HG02870 (cell line): ENCODE data around the gene CPVL.

Source experiments
- ATAC-seq: cut with Tn5 transposase; IDR thresholded peaks from one replicate; pipeline ENCODE4 v1.9.1; 2021; ENCODE audit warnings: mild to moderate bottlenecking, moderate library complexity; ENCODE audit not compliant: unreplicated experiment

CPVL gene

GRCh38 chr7:29146057-29146706 lies at the start of gene CPVL:
TSS of gene CPVL (minus strand) at chr7:29146537. CDS start at chr7:29121061, 25,476 bp downstream.
- ATAC-seq: no peak

- ATAC-seq: no peak
These were observed 48.5 kb upstream of the CPVL start, which contains the start of gene CHN2 for GRCh38 chr7:29194594-29195427. TSS of gene CHN2 (plus strand) at chr7:29194775.

DNA sequence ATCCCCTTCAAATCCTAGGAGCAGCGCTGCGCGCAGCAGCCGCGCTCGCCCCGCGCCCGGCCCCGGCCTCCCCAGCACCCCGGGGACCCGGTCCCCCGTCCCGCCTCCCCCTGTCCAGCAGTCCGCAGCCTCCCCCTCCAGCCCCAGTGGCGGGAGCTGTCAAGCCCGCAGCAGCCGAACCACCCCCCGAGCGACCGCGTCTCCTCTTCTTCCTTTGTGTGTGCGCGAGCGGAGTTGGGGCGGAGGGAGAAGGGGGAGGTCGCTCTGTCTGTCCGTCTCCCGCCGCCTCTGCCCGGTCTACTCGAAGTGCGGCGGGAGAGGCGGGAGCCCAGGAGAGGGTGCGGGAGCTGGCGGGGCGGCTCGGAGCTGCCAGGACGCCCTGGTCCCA lies 47.9 kb upstream of the CPVL start:
- ATAC-seq: no peak

GRCh38 chr7:29193316-29194205 lies 47.2 kb upstream of the CPVL start:
- ATAC-seq: no peak

GRCh38 chr7:29192811-29193210 lies 46.5 kb upstream of the CPVL start:
- ATAC-seq: no peak

- ATAC-seq: no peak
These were observed 46.0 kb upstream of the CPVL start for GRCh38 chr7:29192323-29192722.

- ATAC-seq: no peak
These were observed 44.2 kb upstream of the CPVL start for GRCh38 chr7:29190349-29191045.

- no peak for ATAC-seq
These were observed 43.4 kb upstream of the CPVL start for GRCh38 chr7:29189743-29190201.

DNA sequence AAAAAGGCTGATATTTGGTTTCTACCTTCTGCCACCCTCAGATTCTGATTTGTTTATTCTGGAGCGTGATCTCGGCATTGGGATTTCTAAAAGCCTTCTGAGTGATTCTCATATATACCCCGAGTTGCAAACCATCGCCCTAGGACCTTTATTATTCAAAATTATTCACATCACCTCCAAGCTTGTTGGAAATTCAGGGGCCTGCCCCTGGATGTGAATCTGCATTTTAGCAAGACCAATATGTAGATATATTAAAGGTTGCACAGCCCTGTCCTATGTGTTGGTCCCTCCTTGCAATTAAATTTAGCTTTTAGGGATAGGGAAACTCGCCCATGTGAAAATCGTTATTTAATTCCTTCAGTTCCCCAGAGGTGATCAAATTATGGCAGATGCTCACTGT lies 39.3 kb upstream of the CPVL start:
- no peak for ATAC-seq

GRCh38 chr7:29184599-29184998 lies 38.3 kb upstream of the CPVL start:
- no peak for ATAC-seq

- no peak for ATAC-seq
These were observed 32.8 kb upstream of the CPVL start for GRCh38 chr7:29179115-29179514.

- no peak for ATAC-seq
These were observed 31.7 kb upstream of the CPVL start for GRCh38 chr7:29177963-29178600.

DNA sequence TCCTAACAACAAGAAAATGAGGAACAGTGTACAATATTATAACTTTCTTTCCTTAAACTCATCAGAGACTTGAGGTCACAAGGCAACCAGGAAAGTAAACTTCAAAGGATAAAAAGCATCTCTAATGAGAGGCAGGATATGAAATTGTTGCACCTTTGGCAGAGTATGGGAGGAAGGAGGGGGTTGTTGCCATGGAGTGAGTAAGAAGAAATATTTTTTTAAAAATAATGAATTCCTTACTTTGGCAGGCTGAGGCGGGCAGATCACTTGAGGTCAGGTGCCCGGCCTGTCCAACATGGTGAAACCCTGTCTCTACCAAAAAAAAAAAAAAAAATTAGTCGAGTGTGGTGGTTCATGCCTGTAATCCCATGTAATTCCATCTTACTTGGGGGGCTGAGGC lies 27.1 kb upstream of the CPVL start:
- no peak for ATAC-seq

- ATAC-seq: no peak
These were observed 24.4 kb upstream of the CPVL start for GRCh38 chr7:29170781-29171180.

DNA sequence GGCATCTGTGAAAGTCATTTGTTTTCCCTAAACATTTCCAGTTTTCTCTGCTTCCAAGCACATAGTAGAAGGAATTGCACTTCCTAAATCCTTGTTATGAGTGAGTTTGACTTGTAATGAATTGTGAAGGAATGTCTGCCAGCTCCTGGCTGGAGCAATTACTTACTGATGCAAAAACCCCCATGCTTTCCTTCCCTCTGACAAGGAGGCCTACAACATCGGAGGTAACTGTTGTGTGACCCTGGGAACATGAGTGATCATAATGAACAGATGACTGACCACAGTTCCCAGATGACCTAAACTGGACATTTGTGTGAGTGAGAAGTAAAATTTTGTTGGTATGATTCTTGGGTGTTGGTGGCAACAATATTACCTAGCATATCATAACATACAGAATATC lies 21.4 kb upstream of the CPVL start:
- ATAC-seq: no peak

DNA sequence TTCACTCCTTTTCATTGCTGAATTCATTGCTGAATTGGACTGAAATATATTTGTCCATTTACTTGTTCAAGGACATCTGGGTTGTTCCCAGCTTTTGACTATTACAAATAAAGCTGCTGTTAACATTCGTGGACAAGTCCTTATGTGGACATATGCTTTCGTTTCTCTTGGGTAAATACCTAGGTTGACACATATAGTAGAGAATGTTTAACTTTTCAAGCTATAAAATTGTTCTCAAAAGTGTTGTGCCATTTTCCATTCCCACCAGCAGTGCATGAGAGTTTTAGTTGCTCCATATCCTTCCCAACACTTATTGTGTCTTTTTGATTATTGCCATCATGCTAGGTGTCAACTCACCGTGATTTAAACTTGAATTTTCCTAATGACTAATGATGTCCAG lies 17.5 kb upstream of the CPVL start:
- ATAC-seq: no peak

DNA sequence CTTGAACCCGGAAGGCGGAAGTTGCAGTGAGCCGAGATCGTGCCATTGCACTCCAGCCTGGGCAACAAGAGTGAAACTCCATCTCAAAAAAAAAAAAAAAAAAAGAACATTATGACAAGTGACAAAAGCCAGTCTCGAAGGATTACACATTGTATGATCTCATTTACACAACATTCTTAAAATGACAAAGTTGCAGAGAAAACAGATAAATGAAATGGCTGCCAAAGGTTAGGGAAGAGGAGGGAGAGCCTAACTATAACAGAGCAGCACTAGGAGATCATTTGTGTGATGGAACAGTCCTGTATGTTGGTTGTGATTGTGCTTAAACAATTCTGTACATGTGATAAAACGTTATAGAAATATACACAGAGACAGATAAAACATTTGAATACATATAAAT lies 16.2 kb upstream of the CPVL start:
- no peak for ATAC-seq

DNA sequence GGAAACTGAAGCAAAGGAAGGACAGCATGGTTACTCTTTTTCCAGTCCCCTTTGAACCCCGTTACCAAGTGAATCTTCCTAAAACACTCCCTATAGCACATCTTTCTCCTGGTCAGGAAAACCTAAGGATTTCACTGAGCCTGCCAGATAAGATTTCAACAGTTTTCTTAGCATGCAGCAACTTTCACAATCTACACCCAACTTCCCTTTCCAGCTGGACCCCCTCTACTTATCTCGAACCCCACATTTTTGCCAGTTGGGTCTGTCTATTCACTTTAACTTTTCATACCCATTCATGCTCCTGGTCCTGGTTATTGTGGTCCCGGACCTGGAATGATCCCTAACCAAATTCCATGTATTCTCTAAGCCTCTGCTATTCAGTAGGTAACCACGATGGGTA lies 14.9 kb upstream of the CPVL start:
- ATAC-seq: no peak

DNA sequence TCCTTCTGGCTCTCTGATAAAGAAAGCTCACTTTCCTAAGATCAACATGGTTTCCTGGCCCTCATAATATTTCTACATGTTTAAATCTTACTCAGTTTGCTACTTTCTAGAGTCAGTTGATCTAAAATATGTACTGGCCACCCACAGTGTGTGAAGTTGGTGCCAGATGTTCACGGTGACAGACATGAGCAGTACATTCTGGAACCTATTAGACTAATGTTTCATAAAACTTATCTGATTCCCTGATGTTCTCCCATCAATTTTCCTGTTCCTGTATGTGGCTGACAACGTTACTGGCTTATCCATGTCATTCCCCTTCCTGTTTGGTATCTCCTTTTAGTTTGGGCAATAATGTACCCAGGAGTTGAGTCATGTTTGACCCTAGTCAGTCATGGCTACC lies 13.7 kb upstream of the CPVL start:
- ATAC-seq: no peak

GRCh38 chr7:29158795-29159423 lies 12.6 kb upstream of the CPVL start:
- ATAC-seq: no peak
